NCI-H2171 treated with DMSO at 0.1 percent for 48 hours (cell line): ENCODE data around the gene ASB16.

Experiments used
- DNase-seq: peaks from one replicate; lab custom pipeline; 2025; lab: John Stamatoyannopoulos, UW

Gene ASB16

GRCh38 chr17:44190481-44190880 is 20.0 kb downstream of the ASB16 start:
- DNase-seq: no peak

- no peak for DNase-seq
Observed at GRCh38 chr17:44191369-44191768, 20.9 kb downstream of the ASB16 start.

GRCh38 chr17:44191941-44192496 is 21.5 kb downstream of the ASB16 start:
- no peak for DNase-seq

GRCh38 chr17:44192750-44193149 is 22.2 kb downstream of the ASB16 start:
- DNase-seq: no peak

- no peak for DNase-seq
Observed at GRCh38 chr17:44193326-44194084, 23.0 kb downstream of the ASB16 start.

- DNase-seq: no peak
Observed at GRCh38 chr17:44197107-44197506, 26.6 kb downstream of the ASB16 start.

- DNase-seq: no peak
Observed at GRCh38 chr17:44197980-44198720, 27.6 kb downstream of the ASB16 start.

- peak; percentile 44 for DNase-seq
Observed at GRCh38 chr17:44198721-44199552, 28.4 kb downstream of the ASB16 start.

- DNase-seq: peak; percentile 94
Observed at GRCh38 chr17:44199553-44200477, 29.3 kb downstream of the ASB16 start, which contains the start of gene ATXN7L3. Gene ATXN7L3, minus strand, starts transcription at chr17:44199884. Its CDS starts 1,814 bp downstream, at chr17:44198070.

- peak; percentile 54 for DNase-seq
Observed at GRCh38 chr17:44200478-44201155, 30.1 kb downstream of the ASB16 start.

GRCh38 chr17:44202756-44203155 is 32.3 kb downstream of the ASB16 start:
- DNase-seq: no peak

GRCh38 chr17:44203731-44204440 is 33.4 kb downstream of the ASB16 start:
- DNase-seq: peak; percentile 34

GRCh38 chr17:44204441-44204882 is 34.0 kb downstream of the ASB16 start:
- DNase-seq: no peak

GRCh38 chr17:44205962-44206824 is 35.7 kb downstream of the ASB16 start:
- no peak for DNase-seq

- DNase-seq: no peak
Observed at GRCh38 chr17:44206825-44207155, 36.3 kb downstream of the ASB16 start.

GRCh38 chr17:44207319-44207718 is 36.8 kb downstream of the ASB16 start:
- DNase-seq: no peak

GRCh38 chr17:44207743-44208142 is 37.2 kb downstream of the ASB16 start:
- DNase-seq: no peak

GRCh38 chr17:44209786-44210341 is 39.4 kb downstream of the ASB16 start:
- DNase-seq: no peak
